ENCODE data around the gene SFXN1.

DNA sequence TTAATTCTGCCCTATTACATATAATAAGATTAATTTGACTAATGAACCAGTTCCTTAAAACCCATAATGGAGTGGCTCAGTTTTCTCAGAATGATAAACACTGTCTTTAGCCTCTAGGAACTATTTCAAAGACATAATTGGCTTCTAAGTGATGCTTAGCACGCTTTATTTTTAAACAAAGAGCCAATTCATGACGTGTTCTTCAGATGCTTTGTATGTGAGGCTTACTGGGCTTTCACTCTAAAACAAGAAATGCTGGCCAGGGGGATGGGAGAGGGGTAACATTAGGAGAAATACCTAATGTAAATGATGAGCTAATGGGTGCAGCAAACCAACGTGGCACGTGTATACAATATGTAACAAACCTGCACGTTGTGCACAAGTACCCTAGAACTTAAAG is 7.6 kb upstream of the SFXN1 start:
- TF ChIP-seq, protein P1, sequence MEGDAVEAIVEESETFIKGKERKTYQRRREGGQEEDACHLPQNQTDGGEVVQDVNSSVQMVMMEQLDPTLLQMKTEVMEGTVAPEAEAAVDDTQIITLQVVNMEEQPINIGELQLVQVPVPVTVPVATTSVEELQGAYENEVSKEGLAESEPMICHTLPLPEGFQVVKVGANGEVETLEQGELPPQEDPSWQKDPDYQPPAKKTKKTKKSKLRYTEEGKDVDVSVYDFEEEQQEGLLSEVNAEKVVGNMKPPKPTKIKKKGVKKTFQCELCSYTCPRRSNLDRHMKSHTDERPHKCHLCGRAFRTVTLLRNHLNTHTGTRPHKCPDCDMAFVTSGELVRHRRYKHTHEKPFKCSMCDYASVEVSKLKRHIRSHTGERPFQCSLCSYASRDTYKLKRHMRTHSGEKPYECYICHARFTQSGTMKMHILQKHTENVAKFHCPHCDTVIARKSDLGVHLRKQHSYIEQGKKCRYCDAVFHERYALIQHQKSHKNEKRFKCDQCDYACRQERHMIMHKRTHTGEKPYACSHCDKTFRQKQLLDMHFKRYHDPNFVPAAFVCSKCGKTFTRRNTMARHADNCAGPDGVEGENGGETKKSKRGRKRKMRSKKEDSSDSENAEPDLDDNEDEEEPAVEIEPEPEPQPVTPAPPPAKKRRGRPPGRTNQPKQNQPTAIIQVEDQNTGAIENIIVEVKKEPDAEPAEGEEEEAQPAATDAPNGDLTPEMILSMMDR (IDR thresholded peaks at IDR 0.05; ENCODE audit: low read depth, low read length, missing input control), result no peak
- TF ChIP-seq, protein P2, sequence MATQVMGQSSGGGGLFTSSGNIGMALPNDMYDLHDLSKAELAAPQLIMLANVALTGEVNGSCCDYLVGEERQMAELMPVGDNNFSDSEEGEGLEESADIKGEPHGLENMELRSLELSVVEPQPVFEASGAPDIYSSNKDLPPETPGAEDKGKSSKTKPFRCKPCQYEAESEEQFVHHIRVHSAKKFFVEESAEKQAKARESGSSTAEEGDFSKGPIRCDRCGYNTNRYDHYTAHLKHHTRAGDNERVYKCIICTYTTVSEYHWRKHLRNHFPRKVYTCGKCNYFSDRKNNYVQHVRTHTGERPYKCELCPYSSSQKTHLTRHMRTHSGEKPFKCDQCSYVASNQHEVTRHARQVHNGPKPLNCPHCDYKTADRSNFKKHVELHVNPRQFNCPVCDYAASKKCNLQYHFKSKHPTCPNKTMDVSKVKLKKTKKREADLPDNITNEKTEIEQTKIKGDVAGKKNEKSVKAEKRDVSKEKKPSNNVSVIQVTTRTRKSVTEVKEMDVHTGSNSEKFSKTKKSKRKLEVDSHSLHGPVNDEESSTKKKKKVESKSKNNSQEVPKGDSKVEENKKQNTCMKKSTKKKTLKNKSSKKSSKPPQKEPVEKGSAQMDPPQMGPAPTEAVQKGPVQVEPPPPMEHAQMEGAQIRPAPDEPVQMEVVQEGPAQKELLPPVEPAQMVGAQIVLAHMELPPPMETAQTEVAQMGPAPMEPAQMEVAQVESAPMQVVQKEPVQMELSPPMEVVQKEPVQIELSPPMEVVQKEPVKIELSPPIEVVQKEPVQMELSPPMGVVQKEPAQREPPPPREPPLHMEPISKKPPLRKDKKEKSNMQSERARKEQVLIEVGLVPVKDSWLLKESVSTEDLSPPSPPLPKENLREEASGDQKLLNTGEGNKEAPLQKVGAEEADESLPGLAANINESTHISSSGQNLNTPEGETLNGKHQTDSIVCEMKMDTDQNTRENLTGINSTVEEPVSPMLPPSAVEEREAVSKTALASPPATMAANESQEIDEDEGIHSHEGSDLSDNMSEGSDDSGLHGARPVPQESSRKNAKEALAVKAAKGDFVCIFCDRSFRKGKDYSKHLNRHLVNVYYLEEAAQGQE (IDR thresholded peaks at IDR 0.05), result no peak
- TF ChIP-seq GABPA (IDR thresholded peaks at IDR 0.05 in 1 of 2, conservative IDR thresholded peaks at IDR 0.05 in 1 of 2), result no peak
- TF ChIP-seq TAF1 (conservative IDR thresholded peaks at IDR 0.05), result no peak
- TF ChIP-seq, protein P3, sequence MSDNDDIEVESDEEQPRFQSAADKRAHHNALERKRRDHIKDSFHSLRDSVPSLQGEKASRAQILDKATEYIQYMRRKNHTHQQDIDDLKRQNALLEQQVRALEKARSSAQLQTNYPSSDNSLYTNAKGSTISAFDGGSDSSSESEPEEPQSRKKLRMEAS (IDR thresholded peaks at IDR 0.05), result no peak
- no peak for TF ChIP-seq YY1 (IDR thresholded peaks at IDR 0.05)
- no peak for TF ChIP-seq JUND (IDR thresholded peaks at IDR 0.05)
- TF ChIP-seq RAD21 (IDR thresholded peaks at IDR 0.05), result no peak
- TF ChIP-seq, protein P4, sequence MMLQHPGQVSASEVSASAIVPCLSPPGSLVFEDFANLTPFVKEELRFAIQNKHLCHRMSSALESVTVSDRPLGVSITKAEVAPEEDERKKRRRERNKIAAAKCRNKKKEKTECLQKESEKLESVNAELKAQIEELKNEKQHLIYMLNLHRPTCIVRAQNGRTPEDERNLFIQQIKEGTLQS (IDR thresholded peaks at IDR 0.05), result no peak
- TF ChIP-seq SP1 (IDR thresholded peaks at IDR 0.05), result no peak
- no peak for TF ChIP-seq EGR1 (IDR thresholded peaks at IDR 0.05; ENCODE audit: low read depth in 2 of 2)
- TF ChIP-seq HNF4A (conservative IDR thresholded peaks at IDR 0.05), result no peak
- TF ChIP-seq, protein P5, sequence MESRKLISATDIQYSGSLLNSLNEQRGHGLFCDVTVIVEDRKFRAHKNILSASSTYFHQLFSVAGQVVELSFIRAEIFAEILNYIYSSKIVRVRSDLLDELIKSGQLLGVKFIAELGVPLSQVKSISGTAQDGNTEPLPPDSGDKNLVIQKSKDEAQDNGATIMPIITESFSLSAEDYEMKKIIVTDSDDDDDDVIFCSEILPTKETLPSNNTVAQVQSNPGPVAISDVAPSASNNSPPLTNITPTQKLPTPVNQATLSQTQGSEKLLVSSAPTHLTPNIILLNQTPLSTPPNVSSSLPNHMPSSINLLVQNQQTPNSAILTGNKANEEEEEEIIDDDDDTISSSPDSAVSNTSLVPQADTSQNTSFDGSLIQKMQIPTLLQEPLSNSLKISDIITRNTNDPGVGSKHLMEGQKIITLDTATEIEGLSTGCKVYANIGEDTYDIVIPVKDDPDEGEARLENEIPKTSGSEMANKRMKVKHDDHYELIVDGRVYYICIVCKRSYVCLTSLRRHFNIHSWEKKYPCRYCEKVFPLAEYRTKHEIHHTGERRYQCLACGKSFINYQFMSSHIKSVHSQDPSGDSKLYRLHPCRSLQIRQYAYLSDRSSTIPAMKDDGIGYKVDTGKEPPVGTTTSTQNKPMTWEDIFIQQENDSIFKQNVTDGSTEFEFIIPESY (IDR thresholded peaks at IDR 0.05), result no peak

Measured in liver (tissue), 3 donors.